Osteoblast (primary cell): ENCODE measurements around the gene NXT2. TPM values are rescaled to one million over a fixed set of nuclear protein-coding genes. Genes with fewer than 3 reads are reported as not detected.

Experiments
- DNase-seq: peaks from one replicate; pipeline ENCODE4 v3.0.0; 2011; ENCODE audit warnings: low spot score, mixed read lengths; ENCODE audit not compliant: insufficient read length; ENCODE audit errors: missing footprints
- H2AFZ ChIP-seq: 2 replicates; pipeline ENCODE4 v1.6.0; 2011; ENCODE audit warnings: mild to moderate bottlenecking, low read length
- H3K27ac ChIP-seq: 2 replicates; pipeline ENCODE4 v1.5.1; 2011; ENCODE audit warnings: mild to moderate bottlenecking, low read depth, low read length, moderate library complexity
- H3K27me3 ChIP-seq: 2 replicates; pipeline ENCODE4 v1.6.0; 2012; ENCODE audit warnings: mild to moderate bottlenecking, control low read depth, inconsistent platforms, low read length, moderate library complexity; ENCODE audit not compliant: insufficient read depth
- H3K36me3 ChIP-seq: 2 replicates; pipeline ENCODE4 v1.5.1; 2011; ENCODE audit warnings: mild to moderate bottlenecking, low read length, control low read depth, moderate library complexity; ENCODE audit not compliant: insufficient read depth
- H3K4me1 ChIP-seq: 2 replicates; pipeline ENCODE4 v1.5.1; 2011; ENCODE audit warnings: mild to moderate bottlenecking, low read length, control low read depth, moderate library complexity; ENCODE audit not compliant: insufficient read depth
- H3K4me2 ChIP-seq: 2 replicates; pipeline ENCODE4 v1.6.0; 2011; ENCODE audit warnings: mild to moderate bottlenecking, low read length; ENCODE audit not compliant: insufficient read depth
- H3K4me3 ChIP-seq: fragments of 200-600 bp; sonication (generic); 3 replicates; pipeline ENCODE4 v1.5.1; 2012; ENCODE audit warnings: mild to moderate bottlenecking, low read length, inconsistent platforms; ENCODE audit not compliant: insufficient read depth
- H3K79me2 ChIP-seq: 2 replicates; pipeline ENCODE4 v1.6.0; 2012; ENCODE audit warnings: mild to moderate bottlenecking, low read length, control low read depth, inconsistent platforms; ENCODE audit not compliant: insufficient read depth
- H3K9me3 ChIP-seq: 2 replicates; pipeline ENCODE4 v1.5.1; 2011; ENCODE audit warnings: low read depth, low read length, control low read depth
- H4K20me1 ChIP-seq: 2 replicates; pipeline ENCODE4 v1.6.0; 2012; ENCODE audit warnings: mild to moderate bottlenecking, low read length, control low read depth; ENCODE audit not compliant: insufficient read depth
- CTCF ChIP-seq: IDR thresholded peaks from 2 replicates; pipeline ENCODE4 v1.5.1; 2011; ENCODE audit warnings: mild to moderate bottlenecking, low read depth, low read length, moderate library complexity; ENCODE audit errors: extremely low read depth
- total RNA-seq: library from RNA; depleted of rRNA; stranded (reverse); fragments of >200 nt; gene quantifications from 2 replicates; pipeline ENCODE4 v1.2.3, GENCODE V29; 2012

Gene NXT2
- total RNA-seq, 1 donor: 10.9 TPM

- no peak for DNase-seq
- no peaks in the 10 kb centered on the region for H3K9me3 ChIP-seq
- no peak for TF ChIP-seq CTCF
Measured at GRCh38 chrX:109501176-109501575, 35.5 kb upstream of the NXT2 start.

GRCh38 chrX:109508915-109509314 lies 27.7 kb upstream of the NXT2 start:
- TF ChIP-seq CTCF: no peak
- Histone ChIP-seq H3K36me3 (no peaks in the 10 kb centered on the region), H3K27me3 (peaks cover 16% of the 10 kb centered on the region), H4K20me1 (no peaks in the 10 kb centered on the region), H3K9me3 (no peaks in the 10 kb centered on the region), H3K4me1 (no peaks in the 10 kb centered on the region), H2AFZ (no peak overlapping the region), H3K27ac (no peak overlapping the region), H3K4me2 (no peak overlapping the region), H3K79me2 (no peaks in the 10 kb centered on the region), H3K4me3 (no peak overlapping the region)
- DNase-seq: no peak

More at GRCh38 chrX:109501176-109501575, 35.5 kb upstream of the NXT2 start:
- Histone ChIP-seq H3K4me3 (no peak overlapping the region), H2AFZ (no peak overlapping the region), H4K20me1 (no peaks in the 10 kb centered on the region), H3K4me1 (no peaks in the 10 kb centered on the region), H3K79me2 (no peaks in the 10 kb centered on the region), H3K4me2 (no peak overlapping the region), H3K27me3 (peaks cover 19% of the 10 kb centered on the region), H3K27ac (no peak overlapping the region), H3K36me3 (no peaks in the 10 kb centered on the region)

GRCh38 chrX:109511113-109511512 lies 25.5 kb upstream of the NXT2 start:
- no peak for DNase-seq
- no peak for TF ChIP-seq CTCF
- no peaks in the 10 kb centered on the region for H3K79me2 ChIP-seq
- no peak overlapping the region for H3K4me3 ChIP-seq
- no peaks in the 10 kb centered on the region for H3K4me1 ChIP-seq
- no peaks in the 10 kb centered on the region for H3K9me3 ChIP-seq
- no peaks in the 10 kb centered on the region for H4K20me1 ChIP-seq
- H3K27ac ChIP-seq: no peak overlapping the region
- no peak overlapping the region for H2AFZ ChIP-seq
- no peak overlapping the region for H3K4me2 ChIP-seq
- peaks cover 18% of the 10 kb centered on the region for H3K27me3 ChIP-seq
- H3K36me3 ChIP-seq: no peaks in the 10 kb centered on the region

- Histone ChIP-seq H4K20me1 (no peaks in the 10 kb centered on the region), H2AFZ (no peak overlapping the region), H3K4me3 (no peak overlapping the region), H3K4me1 (no peaks in the 10 kb centered on the region), H3K27me3 (peaks cover 16% of the 10 kb centered on the region), H3K36me3 (no peaks in the 10 kb centered on the region), H3K27ac (no peak overlapping the region), H3K9me3 (no peaks in the 10 kb centered on the region), H3K79me2 (no peaks in the 10 kb centered on the region), H3K4me2 (no peak overlapping the region)
- no peak for TF ChIP-seq CTCF
- no peak for DNase-seq
Measured at GRCh38 chrX:109519001-109519400, 17.6 kb upstream of the NXT2 start.
